ENCODE data around the gene GPR25. TPM values are rescaled to one million over a fixed set of nuclear protein-coding genes. Genes with fewer than 3 reads are reported as not detected.
"Not testable (repeated sequence)": the region's sequence is repeated elsewhere in the genome, so short reads cannot be mapped to it uniquely, and the experiment has no call there.

The GPR25 gene
- total RNA-seq, 3 donors from 2014 or later = 0.29 TPM; not detected in 2

DNA sequence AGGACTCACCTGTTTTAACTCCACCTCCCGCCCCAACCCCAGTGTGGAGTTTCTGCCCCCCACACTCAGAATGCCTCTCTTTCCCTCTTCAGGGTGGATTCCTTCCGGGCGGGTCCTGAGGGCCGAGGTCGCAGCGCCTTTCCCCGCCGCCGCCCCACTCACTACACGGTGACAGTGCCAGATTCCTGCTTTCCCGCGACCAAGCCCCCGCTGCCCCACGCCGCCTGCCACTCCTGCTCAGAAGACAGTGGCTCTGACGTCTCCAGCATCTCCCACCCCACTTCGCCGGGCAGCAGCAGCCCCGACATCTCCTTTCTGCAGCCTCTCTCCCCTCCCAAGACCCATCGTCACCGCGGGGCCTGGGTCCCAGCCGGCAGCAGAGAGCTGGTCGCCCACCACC, 38.6 kb downstream of the GPR25 start:
- intact Hi-C loops (cut with DNase I; ENCODE audit: low total_unique reads) = no loop called here
- H3K4me1 ChIP-seq = peaks cover 0 to 4% of the 10 kb centered on the region in 2 donors
- DNase-seq (ENCODE audit: low spot score in 2 of 2) = no peak

DNA sequence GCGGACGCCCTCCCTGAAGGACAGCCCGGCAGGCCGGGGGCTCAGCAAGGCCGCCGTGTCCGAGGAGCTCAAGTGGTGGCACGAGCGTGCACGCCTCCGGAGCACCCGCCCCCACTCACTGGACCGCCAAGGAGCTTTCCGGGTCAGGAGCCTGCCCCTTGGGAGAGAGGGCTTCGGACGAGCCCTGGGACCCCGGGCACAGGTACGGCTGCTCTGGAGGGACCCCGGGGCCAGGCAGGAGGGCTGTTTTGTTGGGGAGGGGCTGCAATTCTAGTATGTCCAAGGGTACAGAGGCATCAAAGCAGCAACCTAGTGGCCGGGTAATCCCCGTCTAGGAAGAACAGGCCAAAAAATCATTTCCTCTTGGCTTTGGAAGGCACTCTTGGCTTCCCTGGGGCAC, 39.2 kb downstream of the GPR25 start:
- H3K4me1 ChIP-seq; DNase-seq (ENCODE audit: low spot score in 2 of 2); intact Hi-C loops (cut with DNase I; ENCODE audit: low total_unique reads): not testable (repeated sequence)

More for the DNA sequence above, 38.6 kb downstream of the GPR25 start:
- no peak for TF ChIP-seq POLR2AphosphoS5 (IDR thresholded peaks at IDR 0.05)
- TF ChIP-seq, protein P1, sequence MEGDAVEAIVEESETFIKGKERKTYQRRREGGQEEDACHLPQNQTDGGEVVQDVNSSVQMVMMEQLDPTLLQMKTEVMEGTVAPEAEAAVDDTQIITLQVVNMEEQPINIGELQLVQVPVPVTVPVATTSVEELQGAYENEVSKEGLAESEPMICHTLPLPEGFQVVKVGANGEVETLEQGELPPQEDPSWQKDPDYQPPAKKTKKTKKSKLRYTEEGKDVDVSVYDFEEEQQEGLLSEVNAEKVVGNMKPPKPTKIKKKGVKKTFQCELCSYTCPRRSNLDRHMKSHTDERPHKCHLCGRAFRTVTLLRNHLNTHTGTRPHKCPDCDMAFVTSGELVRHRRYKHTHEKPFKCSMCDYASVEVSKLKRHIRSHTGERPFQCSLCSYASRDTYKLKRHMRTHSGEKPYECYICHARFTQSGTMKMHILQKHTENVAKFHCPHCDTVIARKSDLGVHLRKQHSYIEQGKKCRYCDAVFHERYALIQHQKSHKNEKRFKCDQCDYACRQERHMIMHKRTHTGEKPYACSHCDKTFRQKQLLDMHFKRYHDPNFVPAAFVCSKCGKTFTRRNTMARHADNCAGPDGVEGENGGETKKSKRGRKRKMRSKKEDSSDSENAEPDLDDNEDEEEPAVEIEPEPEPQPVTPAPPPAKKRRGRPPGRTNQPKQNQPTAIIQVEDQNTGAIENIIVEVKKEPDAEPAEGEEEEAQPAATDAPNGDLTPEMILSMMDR (IDR thresholded peaks at IDR 0.05) = no peak
- no peak for TF ChIP-seq POLR2A (IDR thresholded peaks at IDR 0.05)
- Histone ChIP-seq H3K27ac (no peak overlapping the region), H3K4me3 (no peak overlapping the region), H3K9me3 (no peaks in the 10 kb centered on the region), H3K36me3 (no peaks in the 10 kb centered on the region), H3K27me3 (no peaks in the 10 kb centered on the region)

DNA sequence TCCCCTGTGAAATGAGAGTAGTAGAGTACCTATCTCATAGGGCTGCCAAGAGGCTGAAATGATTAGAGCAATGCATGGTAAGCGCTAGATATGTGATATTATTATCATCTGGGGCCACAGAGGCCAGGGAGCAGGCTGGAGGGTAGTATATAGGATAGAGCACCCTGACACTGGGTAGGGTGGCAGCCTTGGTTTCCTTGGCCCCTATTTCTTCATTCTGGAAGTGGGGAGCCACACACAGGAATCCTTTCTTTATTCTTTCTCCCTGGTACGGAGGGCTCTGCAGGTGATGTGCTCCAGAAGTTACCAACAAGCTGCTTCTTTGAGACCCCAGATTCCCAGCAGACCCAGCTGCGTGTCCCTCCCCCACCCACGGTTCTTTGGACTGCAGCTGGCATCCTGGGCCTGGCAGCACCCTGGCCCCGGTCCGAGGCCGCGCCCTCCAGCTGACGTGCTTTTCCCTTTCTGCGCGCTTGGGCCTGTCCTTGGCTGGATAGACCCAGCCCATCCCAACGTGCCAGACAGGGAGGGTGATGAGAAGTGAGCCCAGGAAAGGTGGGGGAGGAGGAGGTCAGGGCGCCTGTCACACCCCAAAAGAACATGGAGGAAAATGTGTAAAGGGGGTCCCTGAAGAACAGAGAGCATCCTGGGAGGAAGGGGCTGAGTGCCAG, 40.1 kb downstream of the GPR25 start:
- H3K27me3 ChIP-seq = no peaks in the 10 kb centered on the region

More for the DNA sequence above, 39.2 kb downstream of the GPR25 start:
- H3K36me3 ChIP-seq, H3K27ac ChIP-seq, H3K27me3 ChIP-seq, H3K4me3 ChIP-seq, H3K9me3 ChIP-seq: not testable (repeated sequence)

DNA sequence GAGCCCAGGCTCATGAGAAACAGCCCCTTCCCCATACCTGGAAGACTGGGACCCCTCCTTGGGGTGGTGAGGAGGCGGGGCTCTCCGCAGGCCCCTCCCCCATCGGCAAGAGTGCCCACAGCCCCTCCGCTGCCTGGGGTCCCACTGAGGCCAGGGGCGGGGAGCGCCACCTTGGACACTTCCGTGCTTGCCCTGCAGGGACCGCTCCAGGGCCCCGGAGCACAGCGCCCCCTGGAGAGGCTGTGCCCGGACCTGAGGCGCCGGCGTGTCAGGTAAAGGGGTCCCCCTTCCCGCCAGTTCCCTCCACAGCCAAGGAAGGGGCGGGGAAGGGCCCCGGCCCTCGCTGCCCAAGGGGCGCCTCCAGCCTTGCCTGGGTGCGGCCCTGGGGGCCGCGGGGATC, 43.4 kb downstream of the GPR25 start:
- no peaks in the 10 kb centered on the region for H3K4me1 ChIP-seq
- no peak overlapping the region for H3K4me3 ChIP-seq
- no peaks in the 10 kb centered on the region for H3K27me3 ChIP-seq
- no peak for DNase-seq (ENCODE audit: low spot score in 2 of 2)
- TF ChIP-seq POLR2A (IDR thresholded peaks at IDR 0.05) (no peak), POLR2AphosphoS5 (IDR thresholded peaks at IDR 0.05) (no peak)
- TF ChIP-seq, protein P1 (IDR thresholded peaks at IDR 0.05) = no peak
- intact Hi-C loops (cut with DNase I; ENCODE audit: low total_unique reads) = no loop called here
- no peaks in the 10 kb centered on the region for H3K36me3 ChIP-seq
- H3K9me3 ChIP-seq = no peaks in the 10 kb centered on the region
- no peak overlapping the region for H3K27ac ChIP-seq

More for the DNA sequence above, 40.1 kb downstream of the GPR25 start:
- peak in 1 of 2 donors; percentile 34 for DNase-seq (ENCODE audit: low spot score in 2 of 2)
- peaks cover 0 to 4% of the 10 kb centered on the region in 2 donors for H3K4me1 ChIP-seq
- H3K36me3 ChIP-seq = no peaks in the 10 kb centered on the region
- no peaks in the 10 kb centered on the region for H3K9me3 ChIP-seq
- H3K27ac ChIP-seq = peak overlapping the region in 1 of 2 donors; percentile 12
- TF ChIP-seq POLR2A (IDR thresholded peaks at IDR 0.05) = no peak
- TF ChIP-seq POLR2AphosphoS5 (IDR thresholded peaks at IDR 0.05) = no peak
- TF ChIP-seq, protein P1 (IDR thresholded peaks at IDR 0.05) = no peak
- intact Hi-C loops (cut with DNase I; ENCODE audit: low total_unique reads) = no loop called here
- H3K4me3 ChIP-seq = no peak overlapping the region

DNA sequence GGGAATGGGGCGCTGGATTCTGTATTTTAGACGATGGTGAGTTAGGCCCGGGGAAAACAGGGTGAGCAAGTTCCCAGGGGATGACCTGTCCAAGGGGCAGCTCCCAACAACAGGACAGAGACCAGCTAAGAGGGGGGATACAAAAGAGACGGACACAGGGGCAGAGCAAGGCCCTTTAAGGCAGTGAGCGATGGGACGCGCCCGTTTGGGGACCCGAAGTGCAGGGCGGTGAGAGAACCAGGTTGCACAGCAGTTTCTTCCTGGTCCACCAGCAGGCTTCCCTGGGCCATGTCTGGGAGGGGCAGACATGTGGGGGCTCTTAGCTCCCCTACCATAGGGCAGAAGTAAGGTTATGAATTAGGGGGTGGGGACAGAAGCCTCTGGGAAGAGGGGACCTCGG, 43.9 kb downstream of the GPR25 start:
- Histone ChIP-seq H3K4me3 (no peak overlapping the region), H3K27me3 (no peaks in the 10 kb centered on the region), H3K9me3 (no peaks in the 10 kb centered on the region), H3K27ac (no peak overlapping the region), H3K36me3 (no peaks in the 10 kb centered on the region), H3K4me1 (no peaks in the 10 kb centered on the region)
- no peak for DNase-seq (ENCODE audit: low spot score in 2 of 2)
- intact Hi-C loops (cut with DNase I; ENCODE audit: low total_unique reads) = no loop called here
- TF ChIP-seq POLR2AphosphoS5 (IDR thresholded peaks at IDR 0.05) (no peak), POLR2A (IDR thresholded peaks at IDR 0.05) (no peak)
- TF ChIP-seq, protein P1 (IDR thresholded peaks at IDR 0.05) = no peak

All from breast epithelium (tissue), 4 donors.